ENCODE data around the gene MRPS27. TPM values are rescaled to one million over a fixed set of nuclear protein-coding genes. Genes with fewer than 3 reads are reported as not detected.
"Not testable (repeated sequence)": the region's sequence is repeated elsewhere in the genome, so short reads cannot be mapped to it uniquely, and the experiment has no call there.

The MRPS27 gene
- polyA plus RNA-seq, 3 donors: 17.5 to 32.1 (median 28.3) TPM

DNA sequence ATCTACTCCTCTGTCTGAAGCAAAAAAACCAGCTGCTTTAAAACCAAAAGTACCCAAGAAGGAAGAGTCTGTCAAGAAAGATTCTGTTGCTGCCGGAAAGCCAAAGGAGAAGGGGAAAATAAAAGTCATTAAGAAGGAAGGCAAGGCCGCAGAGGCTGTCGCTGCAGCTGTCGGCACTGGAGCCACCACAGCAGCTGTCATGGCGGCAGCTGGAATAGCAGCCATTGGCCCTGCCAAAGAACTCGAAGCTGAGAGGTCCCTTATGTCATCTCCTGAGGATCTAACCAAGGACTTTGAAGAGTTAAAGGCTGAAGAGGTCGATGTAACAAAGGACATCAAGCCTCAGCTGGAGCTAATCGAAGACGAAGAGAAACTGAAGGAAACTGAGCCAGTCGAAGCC, 124.5 kb downstream of the MRPS27 start:
- WGBS, 3 donors: 90 to 97% (median 96%) methylated on average over 10 of the region's 10 CpGs
- no peak overlapping the region for H3K27ac ChIP-seq (ENCODE audit: low read depth, low read length)

DNA sequence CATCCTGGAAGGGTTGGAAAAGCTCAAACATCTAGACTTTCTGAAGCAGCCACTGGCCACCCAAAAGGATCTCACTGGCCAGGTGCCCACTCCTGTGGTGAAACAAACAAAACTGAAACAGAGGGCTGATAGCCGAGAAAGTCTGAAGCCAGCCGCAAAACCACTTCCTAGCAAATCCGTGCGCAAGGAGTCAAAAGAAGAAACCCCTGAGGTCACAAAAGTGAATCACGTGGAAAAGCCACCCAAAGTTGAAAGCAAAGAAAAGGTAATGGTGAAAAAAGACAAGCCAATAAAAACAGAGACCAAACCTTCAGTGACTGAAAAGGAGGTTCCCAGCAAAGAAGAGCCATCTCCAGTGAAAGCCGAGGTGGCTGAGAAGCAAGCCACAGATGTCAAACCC, 125.2 kb downstream of the MRPS27 start:
- H3K27ac ChIP-seq (ENCODE audit: low read depth, low read length): no peak overlapping the region
- 89 to 93% (median 92%) methylated on average over 6 of the region's 6 CpGs for WGBS, 3 donors

DNA sequence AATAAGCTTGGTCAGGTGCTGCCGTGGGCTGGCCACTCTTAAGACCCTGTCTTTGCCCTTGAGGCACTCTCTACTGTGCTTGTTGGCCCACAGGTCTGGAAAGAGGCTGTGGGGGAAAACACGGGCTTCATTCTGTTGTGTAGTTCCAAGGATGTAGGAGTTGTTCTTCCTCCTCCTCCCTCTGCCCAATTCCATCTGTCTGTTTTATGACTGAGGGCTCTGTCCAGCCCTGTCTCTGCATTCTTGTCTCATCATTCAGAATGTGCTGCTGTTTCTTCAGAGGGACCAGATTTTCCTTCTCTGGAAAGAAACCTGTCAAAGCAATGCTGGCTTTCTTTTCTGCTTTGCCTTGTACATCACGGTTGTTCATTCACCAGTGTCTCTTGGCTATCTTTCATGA, 128.6 kb downstream of the MRPS27 start:
- H3K27ac ChIP-seq (ENCODE audit: low read depth, low read length): no peak overlapping the region
- 65 to 79% (median 76%) methylated on average over 3 of the region's 3 CpGs for WGBS, 3 donors

DNA sequence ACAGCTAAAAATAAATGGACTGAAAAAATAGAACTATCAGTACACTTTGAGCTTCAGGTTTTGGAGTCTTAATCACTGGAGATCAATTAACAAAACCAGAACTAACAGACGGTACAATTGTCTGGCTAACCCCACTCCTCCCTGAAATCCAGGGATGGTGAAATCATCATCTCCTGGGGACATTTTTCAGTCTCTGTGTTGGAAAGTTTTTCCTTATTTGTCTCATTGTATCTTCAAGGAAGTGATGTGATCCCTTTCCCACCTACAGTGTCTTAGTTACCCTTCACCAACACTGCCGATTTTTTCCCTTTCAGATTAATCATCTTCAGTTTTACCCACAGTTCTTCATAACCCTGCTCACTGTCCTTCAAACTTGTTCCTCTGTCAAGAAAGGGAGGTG, 130.9 kb downstream of the MRPS27 start:
- 69 to 84% (median 74%) methylated on average over 2 of the region's 2 CpGs for WGBS, 3 donors
- H3K27ac ChIP-seq (ENCODE audit: low read depth, low read length): no peak overlapping the region

DNA sequence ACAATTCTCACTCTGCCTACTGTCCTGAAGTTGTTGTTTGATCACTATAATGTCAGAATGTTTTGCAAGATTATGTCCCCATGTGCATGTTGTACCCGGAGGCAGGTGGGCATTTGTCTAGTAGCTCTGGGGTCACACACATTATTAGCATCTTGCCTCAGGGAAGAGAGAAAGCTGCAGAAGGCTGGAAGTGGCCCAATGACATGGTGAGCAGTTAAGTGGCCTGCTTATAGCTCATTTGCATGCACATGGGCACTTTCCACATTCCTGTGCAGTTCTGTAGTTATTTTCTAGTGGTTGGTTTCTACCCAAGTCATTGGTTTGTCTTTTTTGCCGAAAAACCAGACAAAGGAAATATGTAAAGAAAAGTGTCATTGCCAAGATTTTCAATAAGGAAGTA, 131.9 kb downstream of the MRPS27 start:
- WGBS, 3 donors: 81 to 92% (median 87%) methylated on average over 2 of the region's 2 CpGs
- H3K27ac ChIP-seq (ENCODE audit: low read depth, low read length): no peak overlapping the region

DNA sequence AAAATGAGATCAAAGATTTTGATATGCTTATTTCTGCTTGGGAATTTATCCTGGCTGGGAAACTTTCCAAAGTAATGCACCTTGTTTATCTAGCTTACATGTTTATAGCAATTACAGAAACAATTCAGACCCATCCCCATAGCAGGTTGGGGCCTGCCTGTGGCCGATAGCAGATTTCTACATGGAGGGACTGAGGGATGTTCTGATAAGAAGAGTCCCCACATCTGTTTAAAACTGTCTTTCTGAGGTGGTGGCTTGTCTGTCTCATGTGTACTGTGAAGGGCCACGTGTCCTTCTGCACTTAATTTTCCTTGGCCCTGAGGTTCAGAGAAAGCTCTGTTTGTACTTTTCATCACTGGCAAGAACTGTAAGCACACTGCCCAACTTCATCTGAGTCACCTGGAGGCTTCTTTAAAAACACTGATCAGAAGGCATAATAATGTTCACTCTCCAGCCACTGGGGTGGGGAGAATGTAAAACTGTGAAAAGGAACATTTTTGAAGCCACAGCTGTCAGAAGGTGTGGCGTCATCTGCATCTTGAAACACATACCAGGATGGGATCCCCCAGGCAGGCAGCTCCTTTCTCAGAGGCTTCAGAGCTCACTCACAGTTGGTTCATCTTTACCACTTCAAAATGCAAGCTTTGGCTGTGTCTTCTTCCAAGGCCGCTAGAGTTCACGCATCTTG, 132.5 kb downstream of the MRPS27 start:
- 73 to 82% (median 78%) methylated on average over 5 of the region's 5 CpGs for WGBS, 3 donors
- no peak overlapping the region for H3K27ac ChIP-seq (ENCODE audit: low read depth, low read length)

DNA sequence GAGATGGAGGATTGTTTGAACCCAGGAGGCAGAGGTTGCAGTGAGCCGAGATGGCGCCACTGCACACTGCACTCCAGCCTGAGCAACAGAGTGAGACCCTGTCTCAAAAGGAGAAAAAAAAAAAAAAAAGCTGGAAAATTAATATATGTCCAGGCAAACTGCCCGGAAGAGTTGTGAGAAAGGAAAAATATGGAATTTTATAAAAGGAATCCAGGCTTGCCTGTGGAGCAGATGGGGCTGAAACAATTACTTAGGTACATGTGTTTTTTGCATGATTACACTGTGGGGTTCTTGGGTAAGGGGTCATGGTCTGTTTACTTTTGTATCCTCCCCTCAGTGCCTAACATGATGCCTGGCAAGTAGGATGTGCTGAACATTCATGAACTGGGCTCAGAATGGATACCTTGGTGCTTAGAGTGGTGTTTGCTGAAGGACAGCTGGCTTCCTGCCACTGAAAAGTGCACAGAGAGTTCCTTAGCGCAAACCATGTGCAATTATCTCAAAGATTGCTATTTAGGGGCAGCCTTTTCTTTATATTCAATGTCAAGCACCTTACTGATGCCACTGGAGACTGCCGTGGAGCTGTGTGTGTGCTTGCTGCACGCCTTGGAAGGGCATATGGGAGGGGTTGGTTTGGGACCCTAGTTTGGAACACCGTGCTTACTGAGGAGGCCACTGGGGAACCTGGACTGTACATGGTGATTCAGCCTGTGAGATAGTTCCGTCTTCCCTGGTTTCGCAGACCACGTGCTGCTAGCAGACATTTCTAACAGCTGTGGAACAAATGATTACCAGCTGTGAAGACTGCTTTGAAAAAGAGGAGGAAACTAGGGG, 134.3 kb downstream of the MRPS27 start:
- no peak overlapping the region for H3K27ac ChIP-seq (ENCODE audit: low read depth, low read length)
- WGBS, 3 donors: 80 to 86% (median 81%) methylated on average over 10 of the region's 10 CpGs

DNA sequence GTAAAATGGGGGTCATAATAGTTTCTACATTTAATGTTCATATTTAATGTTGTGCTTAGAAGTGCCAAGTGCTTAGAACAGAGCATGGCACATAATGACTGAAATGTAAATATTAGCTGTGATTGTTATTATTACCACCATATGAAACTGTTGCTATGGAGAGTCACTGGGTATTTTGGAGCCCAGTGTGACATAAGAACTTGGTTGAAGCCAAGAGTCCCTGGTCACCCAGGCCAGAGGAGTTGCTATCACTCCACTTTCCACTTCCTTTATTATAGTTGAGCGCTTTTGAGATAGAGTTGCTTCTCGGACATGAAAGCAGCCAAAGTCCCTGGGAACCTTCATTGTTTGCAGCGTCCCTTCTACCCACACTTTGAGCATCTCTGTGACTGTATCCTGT, 135.6 kb downstream of the MRPS27 start:
- WGBS, 3 donors: 86 to 95% (median 94%) methylated on average over 3 of the region's 3 CpGs
- no peak overlapping the region for H3K27ac ChIP-seq (ENCODE audit: low read depth, low read length)

DNA sequence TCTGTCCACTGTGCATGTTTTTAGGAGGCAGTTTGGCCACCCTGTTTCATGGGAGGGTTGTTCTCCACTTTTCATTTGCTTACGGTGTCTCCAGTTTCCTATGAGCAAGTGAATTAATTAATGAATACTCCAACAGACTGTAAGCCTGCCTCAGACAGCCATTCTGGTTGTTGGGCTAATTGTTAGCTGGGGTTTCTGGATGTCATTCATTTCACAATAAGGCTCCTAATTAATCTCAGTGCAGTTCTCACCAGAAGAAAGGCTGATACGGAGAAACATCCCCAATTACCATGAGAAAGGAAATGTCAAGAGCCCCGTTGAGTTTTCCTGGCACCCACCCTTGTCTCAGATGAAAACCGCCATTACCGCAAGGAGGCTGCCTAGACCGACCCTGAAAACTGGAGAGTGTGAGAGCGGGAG, 136.9 kb downstream of the MRPS27 start:
- WGBS, 3 donors: 66 to 87% (median 85%) methylated on average over 7 of the region's 7 CpGs
- H3K27ac ChIP-seq (ENCODE audit: low read depth, low read length): no peak overlapping the region

DNA sequence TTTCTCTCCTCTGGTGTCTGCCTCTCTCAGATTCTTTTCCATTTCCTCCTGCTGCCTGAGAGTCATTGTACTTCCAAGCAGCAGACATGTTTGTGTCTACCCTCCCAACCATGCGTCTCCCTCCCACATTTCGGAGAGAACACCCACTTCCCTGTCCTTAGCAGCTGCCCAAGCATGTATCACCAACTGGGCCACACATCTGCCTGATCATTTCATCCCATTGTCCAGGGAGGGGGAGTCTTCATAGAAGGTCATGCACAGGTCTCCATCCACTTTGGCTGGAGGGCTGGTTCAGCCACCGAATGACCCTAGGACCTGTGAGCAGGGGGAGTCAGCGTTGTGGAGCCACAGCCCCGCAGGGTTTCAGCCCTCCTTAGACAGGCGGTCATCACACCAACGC, 137.4 kb downstream of the MRPS27 start:
- no peak overlapping the region for H3K27ac ChIP-seq (ENCODE audit: low read depth, low read length)
- WGBS, 3 donors: 86 to 91% (median 91%) methylated on average over 7 of the region's 7 CpGs

DNA sequence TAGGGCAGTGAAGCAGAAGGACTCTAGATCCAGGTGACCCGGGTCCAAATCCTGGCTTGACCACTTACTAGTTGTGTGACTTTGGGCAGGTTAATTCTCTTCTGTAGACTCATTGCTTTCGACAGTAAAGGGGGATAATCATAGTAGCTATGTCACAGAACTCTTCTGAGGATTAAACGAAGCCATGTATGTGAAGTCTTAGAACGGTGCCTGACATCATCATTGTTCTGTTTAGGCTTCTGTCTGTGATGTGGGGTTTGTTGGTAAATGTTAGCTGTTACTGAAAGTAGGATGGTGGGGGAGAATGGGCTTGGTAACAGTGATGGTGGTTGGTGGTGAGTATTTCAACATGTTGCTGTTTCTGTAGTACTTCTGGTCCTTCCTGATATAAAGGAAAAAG, 139.1 kb downstream of the MRPS27 start:
- H3K27ac ChIP-seq (ENCODE audit: low read depth, low read length): no peak overlapping the region

DNA sequence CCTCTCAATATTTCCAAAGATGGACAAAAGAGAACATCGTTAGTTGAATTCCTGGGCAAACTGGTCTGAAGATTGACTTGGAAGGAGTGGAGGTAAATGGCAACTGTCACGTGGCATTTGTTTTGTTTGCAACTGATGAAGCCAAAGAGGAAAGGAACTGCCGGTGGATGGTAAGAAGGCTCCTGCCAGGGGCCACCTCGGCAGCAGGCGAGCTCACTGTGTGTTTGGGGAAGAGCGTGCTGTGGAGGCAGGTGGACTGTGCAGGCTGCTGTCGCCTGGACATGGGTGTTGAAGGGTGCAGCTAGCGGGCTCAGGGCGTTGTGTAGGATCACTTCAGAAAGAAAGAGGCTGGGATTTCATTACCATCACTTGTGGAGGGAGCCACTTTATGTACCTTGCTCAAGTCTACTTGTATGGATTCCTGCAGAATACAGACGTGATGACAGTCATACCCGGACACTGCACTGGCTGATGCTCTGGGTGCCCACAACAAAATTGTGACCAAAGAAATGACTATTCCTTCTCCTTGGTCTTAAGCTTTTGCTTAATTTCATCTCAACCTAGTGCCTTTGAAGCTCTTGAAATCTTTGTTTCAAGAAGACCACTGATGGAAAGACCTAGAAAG, 140.1 kb downstream of the MRPS27 start:
- 81 to 85% (median 84%) methylated on average over 11 of the region's 11 CpGs for WGBS, 3 donors

More for the DNA sequence above, 139.1 kb downstream of the MRPS27 start:
- 65 to 92% (median 91%) methylated on average over 4 of the region's 4 CpGs for WGBS, 3 donors

DNA sequence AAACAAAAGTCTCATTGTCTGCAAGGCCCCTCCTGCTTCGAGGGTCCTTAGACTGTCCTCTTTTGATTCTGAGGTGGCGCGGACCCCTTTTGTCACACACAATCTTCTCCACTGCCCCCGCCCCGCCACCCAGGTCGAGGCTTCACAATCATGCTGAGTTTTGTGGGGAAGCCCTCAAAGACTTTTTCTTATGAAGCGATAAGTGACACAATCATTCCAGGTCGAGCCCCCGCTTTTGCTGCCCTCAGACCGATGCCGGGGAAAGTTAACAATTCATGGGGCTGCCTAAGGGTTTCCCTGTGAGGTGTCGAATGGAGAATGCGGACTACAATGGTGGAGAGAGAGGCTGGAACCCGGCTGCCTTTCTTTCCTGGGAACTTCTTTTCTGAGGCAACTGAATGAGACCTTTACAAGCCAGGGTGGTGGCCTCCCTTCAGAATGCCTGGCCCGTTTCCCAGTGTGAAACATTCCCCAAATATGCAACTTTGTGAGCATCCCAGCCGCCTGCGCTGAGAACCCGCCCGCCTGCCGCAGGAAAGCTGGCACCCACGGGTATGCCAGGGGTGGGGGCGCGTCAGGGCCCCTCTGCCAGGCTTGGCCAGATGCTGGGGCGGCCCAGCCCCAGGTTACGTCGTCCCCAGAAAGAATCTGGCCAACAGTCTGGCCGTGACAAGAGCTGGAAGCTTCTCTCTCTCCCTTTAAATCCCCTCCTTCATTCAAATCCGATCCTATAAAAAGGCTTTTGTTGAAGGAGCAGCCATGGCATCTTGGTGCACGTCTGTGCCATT, 140.8 kb downstream of the MRPS27 start:
- no peak overlapping the region for H3K27ac ChIP-seq (ENCODE audit: low read depth, low read length)
- WGBS, 3 donors: 55 to 63% (median 59%) methylated on average over 29 of the region's 29 CpGs

More for the DNA sequence above, 140.1 kb downstream of the MRPS27 start:
- H3K27ac ChIP-seq (ENCODE audit: low read depth, low read length): no peak overlapping the region

DNA sequence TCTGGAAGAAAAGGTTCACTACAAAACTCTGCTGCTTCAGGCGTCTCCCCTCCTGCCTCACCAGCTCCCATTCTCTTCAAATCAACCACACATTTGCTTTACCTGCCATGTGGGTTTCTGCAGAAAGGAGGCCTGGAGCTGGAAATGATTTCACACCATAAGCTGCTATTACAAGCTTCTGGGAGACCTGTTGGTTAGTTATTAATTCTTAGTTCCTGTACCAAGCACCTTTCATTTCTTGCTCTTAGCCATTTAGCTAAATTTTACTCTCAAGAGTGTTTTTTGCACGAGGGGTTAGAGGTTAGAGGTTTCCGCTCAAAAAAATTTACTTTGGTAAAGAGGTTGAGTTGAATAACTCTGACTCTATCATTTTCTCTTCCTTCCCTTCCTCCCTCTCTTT, 142.5 kb downstream of the MRPS27 start:
- H3K27ac ChIP-seq (ENCODE audit: low read depth, low read length): no peak overlapping the region
- 85 to 94% (median 89%) methylated on average over 3 of the region's 3 CpGs for WGBS, 3 donors

DNA sequence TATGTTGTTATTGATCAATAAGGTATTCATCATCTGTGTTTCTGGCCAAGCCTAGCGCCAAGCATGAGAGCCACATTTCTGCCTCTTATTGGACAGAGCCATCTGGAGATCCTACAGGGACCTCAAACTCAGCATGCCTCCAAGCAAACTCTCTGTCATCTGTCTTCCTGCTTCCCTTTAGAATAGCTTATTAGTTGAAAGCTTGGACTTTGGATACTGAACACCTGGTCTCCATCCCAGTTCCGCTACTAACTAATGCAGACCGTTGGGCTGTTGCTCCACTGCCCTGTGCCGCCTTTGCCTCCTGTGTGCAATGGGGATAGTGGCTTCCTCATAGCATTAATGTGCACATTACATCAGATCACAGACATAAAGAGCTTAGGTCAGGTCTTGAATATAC, 147.3 kb downstream of the MRPS27 start:
- 29 to 95% (median 94%) methylated on average over 4 of the region's 4 CpGs for WGBS, 3 donors
- H3K27ac ChIP-seq (ENCODE audit: low read depth, low read length): no peak overlapping the region

DNA sequence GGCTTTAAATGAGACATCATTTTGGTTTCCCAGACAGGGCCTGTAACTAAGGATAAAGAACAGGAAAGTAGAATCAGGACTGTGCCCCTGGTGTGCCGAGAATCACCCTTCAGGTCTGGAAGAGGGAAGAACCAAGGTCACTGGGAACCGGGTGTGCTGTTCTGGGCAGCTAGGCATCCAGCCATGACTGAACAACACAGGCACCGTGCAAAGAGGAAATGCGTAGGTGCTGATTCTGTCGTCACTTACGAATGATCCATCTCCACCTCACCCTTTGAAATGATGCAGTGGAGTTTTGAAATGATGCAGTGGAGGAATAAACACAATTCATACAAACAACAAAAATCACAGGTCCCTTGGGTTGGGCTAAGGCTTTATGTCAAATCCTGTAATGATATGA, 148.4 kb downstream of the MRPS27 start:
- no peak overlapping the region for H3K27ac ChIP-seq (ENCODE audit: low read depth, low read length)
- 78 to 84% (median 83%) methylated on average over 6 of the region's 6 CpGs for WGBS, 3 donors

DNA sequence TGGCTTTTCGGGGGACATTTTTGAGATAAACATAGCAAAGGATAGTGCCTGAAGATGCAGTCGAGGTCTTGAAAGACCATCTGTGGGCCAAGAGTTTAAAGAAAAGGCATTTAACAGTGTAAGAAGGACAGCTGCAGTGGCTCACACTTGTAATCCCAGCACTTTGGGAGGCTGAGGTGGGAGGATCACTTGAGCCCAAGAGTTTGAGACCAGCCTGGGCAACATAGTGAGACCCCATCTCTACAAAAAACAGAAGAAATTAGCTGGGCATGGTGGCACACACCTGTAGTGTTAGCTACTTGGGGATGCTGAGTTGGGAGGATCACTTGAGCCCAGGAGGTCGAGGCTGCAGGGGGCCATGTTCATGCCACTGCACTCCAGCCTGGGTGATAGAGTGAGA, 148.9 kb downstream of the MRPS27 start:
- not testable (repeated sequence) for H3K27ac ChIP-seq (ENCODE audit: low read depth, low read length)
- 87 to 98% (median 96%) methylated on average over 3 of the region's 3 CpGs for WGBS, 3 donors

DNA sequence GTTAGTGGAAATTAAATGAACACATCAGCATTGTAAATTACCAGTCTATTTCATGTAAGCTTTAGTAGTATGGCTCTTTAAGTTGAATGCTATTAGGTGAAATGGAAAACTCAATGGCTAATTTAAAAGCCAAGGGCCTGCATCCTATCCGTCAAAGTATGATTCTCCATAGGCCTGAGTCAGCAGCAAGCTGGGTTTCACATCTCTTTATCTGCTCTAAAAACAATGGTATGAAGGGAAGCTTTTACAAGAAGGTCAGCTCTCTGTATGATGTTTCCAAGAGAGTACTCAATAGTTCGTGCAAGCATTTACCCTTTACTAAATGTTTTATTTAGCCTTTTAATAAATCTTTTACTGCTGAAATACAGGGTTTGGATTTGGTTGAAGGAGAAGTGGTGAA, 149.9 kb downstream of the MRPS27 start:
- WGBS, 3 donors: 72 to 83% (median 77%) methylated on average over 2 of the region's 2 CpGs
- H3K27ac ChIP-seq (ENCODE audit: low read depth, low read length): no peak overlapping the region
